NK-92 treated with Interleukin-12 subunit alpha and Interleukin-12 subunit beta, amount 100 ng/mL, for 24 hours (cell line): ENCODE results near the gene PTGDR2.

ENCODE experiments used
- DNase-seq: peaks from one replicate; lab custom pipeline; 2025; lab: John Stamatoyannopoulos, UW

PTGDR2 gene

GRCh38 chr11:60874421-60875365 lies 18.9 kb upstream of the PTGDR2 start:
- DNase-seq, result no peak

GRCh38 chr11:60873533-60873932 lies 17.8 kb upstream of the PTGDR2 start:
- no peak for DNase-seq

- DNase-seq, result no peak
These were observed 17.3 kb upstream of the PTGDR2 start for GRCh38 chr11:60872961-60873524.

GRCh38 chr11:60872124-60872960 lies 16.6 kb upstream of the PTGDR2 start:
- DNase-seq, result no peak

GRCh38 chr11:60871378-60872061 lies 15.8 kb upstream of the PTGDR2 start:
- DNase-seq, result no peak

- DNase-seq, result no peak
These were observed 15.1 kb upstream of the PTGDR2 start for GRCh38 chr11:60870733-60871377.

- no peak for DNase-seq
These were observed 14.5 kb upstream of the PTGDR2 start for GRCh38 chr11:60870276-60870675.

- no peak for DNase-seq
These were observed 13.7 kb upstream of the PTGDR2 start for GRCh38 chr11:60869451-60869825.

GRCh38 chr11:60868682-60869450 lies 13.1 kb upstream of the PTGDR2 start:
- DNase-seq, result no peak

- DNase-seq, result no peak
These were observed 12.3 kb upstream of the PTGDR2 start for GRCh38 chr11:60867871-60868681.

- no peak for DNase-seq
These were observed 11.4 kb upstream of the PTGDR2 start, which contains the start of gene ZP1 for GRCh38 chr11:60866911-60867870. Gene ZP1, plus strand, starts transcription at chr11:60867542. Its CDS starts 20 bp downstream, at chr11:60867562.

- no peak for DNase-seq
These were observed 9.2 kb upstream of the PTGDR2 start for GRCh38 chr11:60864856-60865513.

- DNase-seq, result no peak
These were observed 8.1 kb upstream of the PTGDR2 start for GRCh38 chr11:60863550-60864521.

- DNase-seq, result no peak
These were observed 6.4 kb upstream of the PTGDR2 start for GRCh38 chr11:60862171-60862570.

- no peak for DNase-seq
These were observed 5.2 kb upstream of the PTGDR2 start for GRCh38 chr11:60860943-60861342.

- DNase-seq, result no peak
These were observed 4.0 kb upstream of the PTGDR2 start for GRCh38 chr11:60859616-60860250.
